HepG2 (cell line): ENCODE results near the gene GLE1.

Experiments
- ATF6 ChIP-seq: sonication (generic); formaldehyde crosslinking; conservative IDR thresholded peaks from 2 replicates; pipeline ENCODE4 v1.4.0; 2020; ENCODE audit warnings: missing genetic modification reagents
- CREB1 ChIP-seq, 2 experiments: fragments of 450-650 bp in 1 of 2; IDR thresholded peaks; 2 replicates each; pipeline ENCODE4 v1.6.1; 2016 to 2017; ENCODE audit warnings: control low read depth in 1 of 2, mild to moderate bottlenecking in 1 of 2, missing compliant biosample characterization in 1 of 2, missing genetic modification characterization in 1 of 2
- CTCF ChIP-seq: sonication (generic); formaldehyde crosslinking; IDR thresholded peaks from 2 replicates; pipeline ENCODE4 v1.5.0; 2020; ENCODE audit warnings: mild to moderate bottlenecking, missing genetic modification reagents, moderate library complexity
- FOXM1 ChIP-seq: sonication (generic); formaldehyde crosslinking; IDR thresholded peaks from 2 replicates; pipeline ENCODE4 v1.5.0; 2020; ENCODE audit warnings: missing genetic modification reagents
- JUN ChIP-seq: sonication (generic); formaldehyde crosslinking; IDR thresholded peaks from 2 replicates; pipeline ENCODE4 v1.4.0; 2020; ENCODE audit warnings: mild to moderate bottlenecking, missing genetic modification reagents
- MBD4 ChIP-seq: IDR thresholded peaks from 2 replicates; pipeline ENCODE4 v1.6.1; 2012; ENCODE audit warnings: low read length, inconsistent platforms, borderline replicate concordance
- MZF1 ChIP-seq: sonication (generic); formaldehyde crosslinking; IDR thresholded peaks from 2 replicates; pipeline ENCODE4 v1.8.1; 2023; ENCODE audit warnings: mild to moderate bottlenecking, missing genetic modification reagents, borderline replicate concordance
- NFE2L2 ChIP-seq: fragments of 150-350 bp; IDR thresholded peaks from 2 replicates; pipeline ENCODE4 v1.6.1; 2014; ENCODE audit warnings: low read length
- NR1H2 ChIP-seq: sonication (generic); formaldehyde crosslinking; IDR thresholded peaks from 2 replicates; pipeline ENCODE4 v1.8.1; 2022; ENCODE audit warnings: low read depth, missing genetic modification reagents, borderline replicate concordance
- POGK ChIP-seq: sonication (generic); formaldehyde crosslinking; conservative IDR thresholded peaks from 2 replicates; pipeline ENCODE4 v1.8.0; 2022; ENCODE audit warnings: mild to moderate bottlenecking, moderate library complexity, missing genetic modification reagents
- RERE ChIP-seq: IDR thresholded peaks from 2 replicates; pipeline ENCODE4 v1.6.1; 2016; ENCODE audit warnings: low read depth, missing genetic modification reagents, missing compliant biosample characterization
- TAF1 ChIP-seq: sonication (generic); formaldehyde crosslinking; IDR thresholded peaks from 2 replicates; pipeline ENCODE4 v1.4.0; 2020; ENCODE audit warnings: missing genetic modification reagents

DNA sequence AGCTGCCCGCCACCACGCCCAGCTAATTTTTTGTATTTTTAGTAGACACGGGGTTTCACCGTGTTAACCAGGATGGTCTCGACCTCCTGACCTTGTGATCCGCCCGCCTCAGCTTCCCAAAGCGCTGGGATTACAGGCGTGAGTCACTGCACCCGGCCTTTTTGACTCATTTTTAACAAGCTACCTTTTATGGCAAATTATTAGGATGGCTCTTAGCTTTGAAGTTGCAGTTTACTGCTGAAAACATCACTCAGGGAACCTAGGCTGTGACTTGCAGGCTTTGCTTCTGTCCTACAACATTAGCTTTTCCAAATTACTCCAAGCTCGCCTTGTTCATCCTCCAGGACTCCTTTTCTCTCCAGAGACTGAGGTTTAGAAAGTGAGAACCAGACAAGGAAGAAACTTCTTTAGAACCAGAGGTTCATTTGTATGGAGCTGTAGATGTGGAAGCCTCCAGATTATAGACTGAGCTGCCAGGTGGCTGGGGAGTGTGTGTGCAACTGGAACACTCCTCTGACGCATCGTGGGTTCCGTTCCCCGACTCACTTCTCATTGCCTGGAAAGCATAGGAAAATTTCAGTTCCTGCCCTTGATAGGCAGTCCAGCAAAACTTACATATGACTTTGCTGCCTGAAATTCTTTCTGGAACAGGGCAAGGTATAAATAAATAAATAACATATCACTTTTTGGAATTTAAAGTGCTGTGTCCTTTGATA lies 24.1 kb downstream of the GLE1 start:
- TF ChIP-seq MBD4 (no peak), JUN (no peak), NR1H2 (CRISPR knock-in tag) (no peak), TAF1 (CRISPR knock-in tag) (no peak), FOXM1 (CRISPR knock-in tag) (no peak), NFE2L2 (no peak), CREB1 (IDR thresholded peaks at IDR 0.05) (no peak), CREB1 (CRISPR knock-in tag; IDR thresholded peaks at IDR 0.05) (no peak), CTCF (CRISPR knock-in tag) (no peak), ATF6 (CRISPR knock-in tag) (no peak), POGK (CRISPR knock-in tag) (no peak), MZF1 (CRISPR knock-in tag) (no peak), RERE (CRISPR knock-in tag) (no peak)
